Measurements from ENCODE around the gene OR52W1. TPM values are rescaled to one million over a fixed set of nuclear protein-coding genes. Genes with fewer than 3 reads are reported as not detected.

OR52W1 gene
- total RNA-seq, 1 donor from 2014 or later = not detected

DNA sequence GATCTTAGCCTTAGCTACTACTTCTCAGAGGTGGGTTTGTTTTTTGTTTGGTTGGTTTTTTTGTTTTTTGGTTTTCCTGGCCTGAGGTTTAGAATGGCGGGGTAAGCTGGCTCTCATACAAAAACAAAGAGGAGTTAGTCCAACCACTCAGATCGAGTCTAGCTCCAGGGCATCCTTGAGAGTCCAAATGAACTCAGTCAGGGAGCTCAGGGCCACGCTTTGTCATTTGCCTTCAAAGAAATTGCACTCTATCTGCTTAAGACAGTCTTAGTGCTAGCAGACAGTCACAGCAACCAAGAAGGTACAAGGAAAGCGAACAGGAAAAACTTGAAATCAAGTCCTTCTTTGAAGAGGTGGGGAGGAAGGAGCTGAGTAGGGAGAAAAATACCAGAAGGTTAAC lies 17.5 kb downstream of the OR52W1 start:
- Mint-ChIP-seq H3K27ac (ENCODE audit: unreplicated experiment) (no peak overlapping the region), H3K9me3 (ENCODE audit: unreplicated experiment) (no peaks in the 10 kb centered on the region), H3K4me1 (ENCODE audit: unreplicated experiment) (peaks cover 9% of the 10 kb centered on the region), H3K4me3 (ENCODE audit: unreplicated experiment) (no peak overlapping the region), H3K36me3 (ENCODE audit: unreplicated experiment) (peaks cover 28% of the 10 kb centered on the region), H3K27me3 (ENCODE audit: unreplicated experiment) (no peaks in the 10 kb centered on the region)
- peak; percentile 6 for DNase-seq (ENCODE audit: extremely low spot score, unreplicated experiment)
- TF ChIP-seq, protein P1, sequence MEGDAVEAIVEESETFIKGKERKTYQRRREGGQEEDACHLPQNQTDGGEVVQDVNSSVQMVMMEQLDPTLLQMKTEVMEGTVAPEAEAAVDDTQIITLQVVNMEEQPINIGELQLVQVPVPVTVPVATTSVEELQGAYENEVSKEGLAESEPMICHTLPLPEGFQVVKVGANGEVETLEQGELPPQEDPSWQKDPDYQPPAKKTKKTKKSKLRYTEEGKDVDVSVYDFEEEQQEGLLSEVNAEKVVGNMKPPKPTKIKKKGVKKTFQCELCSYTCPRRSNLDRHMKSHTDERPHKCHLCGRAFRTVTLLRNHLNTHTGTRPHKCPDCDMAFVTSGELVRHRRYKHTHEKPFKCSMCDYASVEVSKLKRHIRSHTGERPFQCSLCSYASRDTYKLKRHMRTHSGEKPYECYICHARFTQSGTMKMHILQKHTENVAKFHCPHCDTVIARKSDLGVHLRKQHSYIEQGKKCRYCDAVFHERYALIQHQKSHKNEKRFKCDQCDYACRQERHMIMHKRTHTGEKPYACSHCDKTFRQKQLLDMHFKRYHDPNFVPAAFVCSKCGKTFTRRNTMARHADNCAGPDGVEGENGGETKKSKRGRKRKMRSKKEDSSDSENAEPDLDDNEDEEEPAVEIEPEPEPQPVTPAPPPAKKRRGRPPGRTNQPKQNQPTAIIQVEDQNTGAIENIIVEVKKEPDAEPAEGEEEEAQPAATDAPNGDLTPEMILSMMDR (IDR thresholded peaks at IDR 0.05) = no peak

DNA sequence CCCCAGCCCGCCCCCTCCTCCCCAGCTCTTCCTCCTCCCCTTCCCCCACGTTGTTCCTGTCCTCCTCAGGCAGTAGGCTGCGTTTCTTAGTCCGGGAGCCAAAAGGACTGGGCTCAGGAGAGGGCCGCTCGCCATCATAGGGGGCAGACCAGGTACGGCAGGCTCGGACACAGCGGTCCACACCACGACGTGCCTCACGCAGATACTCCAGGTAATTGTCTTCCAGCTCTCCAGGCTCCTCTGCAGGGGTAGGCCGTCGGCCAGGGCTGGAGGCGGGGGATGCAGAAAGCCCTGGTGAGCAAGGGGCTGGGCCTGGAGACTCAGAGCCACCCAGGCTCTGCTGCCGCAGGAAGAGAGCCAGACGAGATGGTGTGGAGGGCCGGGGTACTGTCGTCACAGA lies 18.7 kb downstream of the OR52W1 start:
- TF ChIP-seq, protein P1 (IDR thresholded peaks at IDR 0.05) = no peak
- Mint-ChIP-seq H3K4me1 (ENCODE audit: unreplicated experiment) (peaks cover 9% of the 10 kb centered on the region), H3K4me3 (ENCODE audit: unreplicated experiment) (no peak overlapping the region), H3K27ac (ENCODE audit: unreplicated experiment) (no peak overlapping the region), H3K27me3 (ENCODE audit: unreplicated experiment) (no peaks in the 10 kb centered on the region), H3K9me3 (ENCODE audit: unreplicated experiment) (no peaks in the 10 kb centered on the region), H3K36me3 (ENCODE audit: unreplicated experiment) (peaks cover 36% of the 10 kb centered on the region)
- peak; percentile 83 for DNase-seq (ENCODE audit: extremely low spot score, unreplicated experiment)

DNA sequence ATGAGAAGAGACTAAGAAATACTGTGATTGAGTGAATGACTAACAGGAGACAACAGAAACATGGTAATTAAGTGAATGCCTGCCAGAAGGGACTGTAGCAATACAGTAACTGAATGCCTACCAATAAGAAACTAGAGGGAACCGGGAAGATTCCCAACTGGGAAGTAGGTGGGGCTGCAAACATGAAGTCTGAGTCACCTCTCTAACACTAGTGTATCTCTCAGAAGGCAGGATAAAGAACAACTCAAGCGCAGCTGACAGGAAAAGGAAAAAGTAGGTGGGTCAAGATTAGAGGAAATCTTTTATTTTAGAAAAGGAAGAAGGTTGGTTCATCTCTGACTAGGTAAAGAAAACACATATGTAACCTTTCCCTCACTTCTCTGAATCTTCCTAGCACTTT lies 20.3 kb downstream of the OR52W1 start:
- Mint-ChIP-seq H3K36me3 (ENCODE audit: unreplicated experiment) (peaks cover 40% of the 10 kb centered on the region), H3K27me3 (ENCODE audit: unreplicated experiment) (no peaks in the 10 kb centered on the region), H3K4me3 (ENCODE audit: unreplicated experiment) (no peak overlapping the region), H3K4me1 (ENCODE audit: unreplicated experiment) (peaks cover 9% of the 10 kb centered on the region), H3K9me3 (ENCODE audit: unreplicated experiment) (no peaks in the 10 kb centered on the region), H3K27ac (ENCODE audit: unreplicated experiment) (no peak overlapping the region)
- TF ChIP-seq, protein P1 (IDR thresholded peaks at IDR 0.05) = no peak
- no peak for DNase-seq (ENCODE audit: extremely low spot score, unreplicated experiment)

DNA sequence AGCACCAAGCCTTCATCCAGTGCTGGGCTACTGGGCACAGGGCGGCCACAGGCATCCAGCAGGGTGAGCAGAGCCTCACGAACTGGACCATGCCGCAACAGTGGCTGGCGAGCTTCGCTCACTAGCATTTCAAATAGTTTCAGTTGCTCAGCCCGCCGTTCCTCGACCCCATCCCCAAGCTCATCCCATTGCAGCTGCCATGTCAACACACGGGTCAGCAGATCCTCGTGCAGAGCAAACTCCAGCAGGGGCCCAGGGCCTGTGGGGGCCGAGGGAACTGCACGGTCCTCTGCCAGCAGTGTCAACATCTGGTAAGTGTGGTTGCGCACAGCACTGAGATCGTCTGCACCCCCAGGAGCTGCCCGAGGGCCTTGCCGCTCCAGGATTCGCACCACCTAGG lies 24.8 kb downstream of the OR52W1 start:
- TF ChIP-seq, protein P1 (IDR thresholded peaks at IDR 0.05) = no peak
- H3K9me3 Mint-ChIP-seq (ENCODE audit: unreplicated experiment) = no peaks in the 10 kb centered on the region
- H3K27me3 Mint-ChIP-seq (ENCODE audit: unreplicated experiment) = no peaks in the 10 kb centered on the region
- H3K4me3 Mint-ChIP-seq (ENCODE audit: unreplicated experiment) = no peak overlapping the region
- peaks cover 21% of the 10 kb centered on the region for H3K36me3 Mint-ChIP-seq (ENCODE audit: unreplicated experiment)
- DNase-seq (ENCODE audit: extremely low spot score, unreplicated experiment) = no peak
- no peak overlapping the region for H3K27ac Mint-ChIP-seq (ENCODE audit: unreplicated experiment)
- H3K4me1 Mint-ChIP-seq (ENCODE audit: unreplicated experiment) = peaks cover 9% of the 10 kb centered on the region

DNA sequence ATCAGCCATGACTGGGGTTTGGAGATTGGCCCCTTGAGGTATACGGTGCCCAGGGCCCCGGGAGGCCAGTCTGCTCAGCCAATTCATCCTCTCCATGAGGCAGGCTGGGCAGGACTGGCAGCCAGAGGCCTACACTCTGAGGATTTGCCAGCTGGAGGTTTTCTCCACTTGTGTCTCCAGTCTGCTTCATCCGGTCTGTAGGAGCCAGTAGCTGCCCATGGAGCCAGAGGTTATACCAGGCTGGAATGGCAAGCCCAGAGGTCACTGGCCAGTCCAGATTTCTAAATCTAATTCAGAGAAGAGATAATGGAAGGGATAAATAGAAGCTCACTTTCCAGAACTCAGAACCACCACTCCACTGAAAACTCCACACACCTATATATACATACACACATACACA lies 25.4 kb downstream of the OR52W1 start:
- Mint-ChIP-seq H3K4me1 (ENCODE audit: unreplicated experiment) (peaks cover 5% of the 10 kb centered on the region), H3K9me3 (ENCODE audit: unreplicated experiment) (no peaks in the 10 kb centered on the region), H3K36me3 (ENCODE audit: unreplicated experiment) (peaks cover 17% of the 10 kb centered on the region), H3K4me3 (ENCODE audit: unreplicated experiment) (no peak overlapping the region), H3K27me3 (ENCODE audit: unreplicated experiment) (no peaks in the 10 kb centered on the region), H3K27ac (ENCODE audit: unreplicated experiment) (no peak overlapping the region)
- TF ChIP-seq, protein P1 (IDR thresholded peaks at IDR 0.05) = no peak
- DNase-seq (ENCODE audit: extremely low spot score, unreplicated experiment) = no peak
